Measurements from ENCODE around the gene SEPTIN12. TPM values are rescaled to one million over a fixed set of nuclear protein-coding genes. Genes with fewer than 3 reads are reported as not detected.

The SEPTIN12 gene
- total and polyA plus RNA-seq, 2 of the 8 experiments (the other 6 are each of a cell fraction or from before 2014, with no cell fraction given), result 0.24 TPM; not detected in 1

- TF ChIP-seq FOSL1 (IDR thresholded peaks at IDR 0.05; ENCODE audit: insufficient read depth, low read depth, low read length) (no peak), RBBP5 (IDR thresholded peaks at IDR 0.05; ENCODE audit: borderline replicate concordance, low read depth, low read length) (no peak), EP300 (IDR thresholded peaks at IDR 0.05; ENCODE audit: borderline replicate concordance in 1 of 2, low read depth in 2 of 2, low read length in 2 of 2) (no peak), JUN (IDR thresholded peaks at IDR 0.05; ENCODE audit: low read depth, low read length) (no peak), CBX5 (IDR thresholded peaks at IDR 0.05; ENCODE audit: low read depth, low read length) (no peak)
Measured at GRCh38 chr16:4754865-4755264, 33.3 kb downstream of the SEPTIN12 start (continued).

Measured in H1 (cell line).